Measurements from ENCODE around the gene SRCIN1. TPM values are rescaled to one million over a fixed set of nuclear protein-coding genes. Genes with fewer than 3 reads are reported as not detected.
"Not testable (repeated sequence)": the region's sequence is repeated elsewhere in the genome, so short reads cannot be mapped to it uniquely, and the experiment has no call there.

Gene SRCIN1
- total and polyA plus RNA-seq, 9 donors = 0.75 to 1.9 (median 1.3) TPM

GRCh38 chr17:38628441-38628840 lies 22.7 kb upstream of the SRCIN1 start:
- Histone ChIP-seq H3K27me3 (ENCODE audit: control insufficient read depth, insufficient read depth, low read length) (peaks cover 2% of the 10 kb centered on the region), H3K27ac (ENCODE audit: low read length) (no peak overlapping the region), H3K9me3 (replicated peaks; ENCODE audit: control insufficient read depth, low read depth, low read length) (no peaks in the 10 kb centered on the region), H3K36me3 (ENCODE audit: control insufficient read depth, insufficient read depth, low read length) (no peaks in the 10 kb centered on the region), H3K4me1 (ENCODE audit: control insufficient read depth, insufficient read depth, low read length) (no peaks in the 10 kb centered on the region), H3K4me3 (ENCODE audit: low read length) (no peak overlapping the region)
- WGBS (ENCODE audit: insufficient coverage) = 83% methylated on average over 1 of the region's 3 CpGs
- no peak for DNase-seq

- DNase-seq = no peak
- no CpG with 5 or more reads among the region's 2 CpGs for WGBS (ENCODE audit: insufficient coverage)
- H3K27me3 ChIP-seq (ENCODE audit: control insufficient read depth, insufficient read depth, low read length) = peaks cover 5% of the 10 kb centered on the region
- no peaks in the 10 kb centered on the region for H3K4me1 ChIP-seq (ENCODE audit: control insufficient read depth, insufficient read depth, low read length)
- H3K4me3 ChIP-seq (ENCODE audit: low read length) = no peak overlapping the region
- H3K9me3 ChIP-seq (replicated peaks; ENCODE audit: control insufficient read depth, low read depth, low read length) = no peaks in the 10 kb centered on the region
- H3K27ac ChIP-seq (ENCODE audit: low read length) = no peak overlapping the region
- H3K36me3 ChIP-seq (ENCODE audit: control insufficient read depth, insufficient read depth, low read length) = no peaks in the 10 kb centered on the region
Measured at GRCh38 chr17:38627957-38628356, 22.2 kb upstream of the SRCIN1 start.

GRCh38 chr17:38626606-38627226 lies 21.0 kb upstream of the SRCIN1 start:
- not testable (repeated sequence) for H3K4me1 ChIP-seq (ENCODE audit: control insufficient read depth, insufficient read depth, low read length); H3K27me3 ChIP-seq (ENCODE audit: control insufficient read depth, insufficient read depth, low read length); H3K27ac ChIP-seq (ENCODE audit: low read length); H3K9me3 ChIP-seq (replicated peaks; ENCODE audit: control insufficient read depth, low read depth, low read length); DNase-seq; H3K36me3 ChIP-seq (ENCODE audit: control insufficient read depth, insufficient read depth, low read length); H3K4me3 ChIP-seq (ENCODE audit: low read length)
- no CpG with 5 or more reads among the region's 6 CpGs for WGBS (ENCODE audit: insufficient coverage)

DNA sequence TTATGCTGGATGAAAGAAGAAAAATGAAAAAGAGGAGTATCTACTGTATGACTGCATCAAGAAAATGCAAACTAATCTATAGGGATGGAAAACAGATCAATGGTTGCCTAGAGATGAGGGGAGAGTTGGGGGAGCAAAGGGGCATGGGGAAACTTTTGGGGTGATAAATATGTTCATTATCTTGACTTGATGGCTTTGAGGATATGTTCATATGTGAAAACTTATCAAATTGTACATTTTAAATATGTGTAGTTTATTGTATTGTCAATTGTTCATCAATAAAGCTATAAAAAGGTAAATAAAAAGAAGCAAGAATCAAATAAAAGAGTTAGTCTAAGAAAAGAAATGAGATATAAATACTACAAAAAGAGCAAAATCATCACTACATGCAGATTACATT lies 19.7 kb upstream of the SRCIN1 start:
- Histone ChIP-seq H3K9me3 (replicated peaks; ENCODE audit: control insufficient read depth, low read depth, low read length) (no peaks in the 10 kb centered on the region), H3K27ac (ENCODE audit: low read length) (no peak overlapping the region), H3K4me3 (ENCODE audit: low read length) (no peak overlapping the region), H3K4me1 (ENCODE audit: control insufficient read depth, insufficient read depth, low read length) (no peaks in the 10 kb centered on the region), H3K36me3 (ENCODE audit: control insufficient read depth, insufficient read depth, low read length) (no peaks in the 10 kb centered on the region), H3K27me3 (ENCODE audit: control insufficient read depth, insufficient read depth, low read length) (peaks cover 11% of the 10 kb centered on the region)
- DNase-seq = no peak

DNA sequence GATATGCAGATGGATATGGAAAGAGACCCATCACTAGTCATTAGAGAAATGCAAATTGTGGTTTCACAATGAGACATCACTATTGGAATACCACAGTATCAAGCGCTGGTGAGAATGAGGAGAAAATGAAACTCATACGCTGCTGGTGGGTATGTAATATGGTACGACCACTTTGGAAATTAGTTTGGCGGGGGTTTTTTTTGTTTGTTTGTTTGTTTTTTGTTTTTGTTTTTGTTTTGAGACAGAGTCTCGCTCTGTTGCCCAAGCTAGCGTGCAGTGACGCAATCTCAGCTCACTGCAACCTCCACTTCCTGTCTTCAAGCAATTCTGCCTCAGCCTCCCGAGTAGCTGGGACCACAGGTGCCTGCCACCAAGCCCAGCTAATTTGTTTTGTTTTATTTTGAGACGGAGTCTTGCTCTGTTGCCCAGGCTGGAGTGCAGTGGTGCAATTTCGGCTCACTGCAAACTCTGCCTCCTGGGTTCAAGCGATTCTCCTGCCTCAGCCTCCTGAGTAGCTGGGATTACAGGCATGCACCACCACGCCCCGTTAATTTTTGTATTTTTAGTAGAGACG lies 19.1 kb upstream of the SRCIN1 start:
- WGBS (ENCODE audit: insufficient coverage) = 90% methylated on average over 3 of the region's 14 CpGs
- H3K9me3 ChIP-seq (replicated peaks; ENCODE audit: control insufficient read depth, low read depth, low read length); H3K27ac ChIP-seq (ENCODE audit: low read length); H3K36me3 ChIP-seq (ENCODE audit: control insufficient read depth, insufficient read depth, low read length); H3K4me1 ChIP-seq (ENCODE audit: control insufficient read depth, insufficient read depth, low read length); H3K4me3 ChIP-seq (ENCODE audit: low read length); DNase-seq: not testable (repeated sequence)
- H3K27me3 ChIP-seq (ENCODE audit: control insufficient read depth, insufficient read depth, low read length) = peaks cover 14% of the 10 kb centered on the region

GRCh38 chr17:38621538-38621937 lies 15.8 kb upstream of the SRCIN1 start:
- H3K9me3 ChIP-seq (replicated peaks; ENCODE audit: control insufficient read depth, low read depth, low read length) = no peaks in the 10 kb centered on the region
- H3K27ac ChIP-seq (ENCODE audit: low read length) = no peak overlapping the region
- peaks cover 17% of the 10 kb centered on the region for H3K27me3 ChIP-seq (ENCODE audit: control insufficient read depth, insufficient read depth, low read length)
- no peak for DNase-seq
- peaks cover 11% of the 10 kb centered on the region for H3K4me1 ChIP-seq (ENCODE audit: control insufficient read depth, insufficient read depth, low read length)
- no peak overlapping the region for H3K4me3 ChIP-seq (ENCODE audit: low read length)
- H3K36me3 ChIP-seq (ENCODE audit: control insufficient read depth, insufficient read depth, low read length) = no peaks in the 10 kb centered on the region
- WGBS (ENCODE audit: insufficient coverage) = 100% methylated on average over 1 of the region's 2 CpGs

DNA sequence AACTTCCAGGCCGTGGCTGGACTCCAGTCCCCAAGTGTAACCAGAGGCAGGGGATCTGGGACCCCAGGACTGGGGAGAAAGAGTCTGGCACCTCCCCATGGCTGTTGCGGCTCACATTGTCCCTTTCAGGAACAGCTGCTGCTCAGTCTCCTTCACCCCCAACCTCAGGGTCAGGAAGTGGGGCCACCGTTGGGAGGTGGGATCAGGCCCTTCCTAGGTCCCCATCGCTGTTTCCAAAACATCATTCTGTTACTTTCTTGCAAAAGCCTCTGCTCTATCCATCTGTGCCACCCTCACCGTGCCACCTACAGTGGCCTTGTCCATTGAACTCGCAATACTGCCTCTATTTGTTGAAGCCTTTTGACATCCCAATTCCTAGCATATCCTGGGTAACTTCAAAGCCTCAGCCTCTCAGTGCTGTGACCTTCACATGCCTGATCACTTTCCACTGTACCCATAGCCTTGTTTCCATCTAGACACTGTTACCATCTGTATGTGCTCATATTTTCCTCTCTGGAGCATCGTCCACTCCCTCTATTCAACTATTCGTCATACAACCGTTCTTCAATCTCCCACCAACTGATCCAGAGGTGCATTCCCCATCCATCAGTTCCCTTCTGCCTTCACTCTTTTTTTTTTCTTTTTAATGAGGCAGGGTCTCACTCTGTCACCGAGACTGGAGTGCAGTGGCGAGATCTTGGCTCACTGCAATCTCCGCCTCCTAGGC lies 15.0 kb upstream of the SRCIN1 start:
- Histone ChIP-seq H3K27me3 (ENCODE audit: control insufficient read depth, insufficient read depth, low read length) (peaks cover 17% of the 10 kb centered on the region), H3K27ac (ENCODE audit: low read length) (no peak overlapping the region), H3K36me3 (ENCODE audit: control insufficient read depth, insufficient read depth, low read length) (no peaks in the 10 kb centered on the region), H3K9me3 (replicated peaks; ENCODE audit: control insufficient read depth, low read depth, low read length) (no peaks in the 10 kb centered on the region), H3K4me3 (ENCODE audit: low read length) (no peak overlapping the region), H3K4me1 (ENCODE audit: control insufficient read depth, insufficient read depth, low read length) (peaks cover 11% of the 10 kb centered on the region)
- no peak for DNase-seq
- 67% methylated on average over 12 of the region's 12 CpGs for WGBS (ENCODE audit: insufficient coverage)

DNA sequence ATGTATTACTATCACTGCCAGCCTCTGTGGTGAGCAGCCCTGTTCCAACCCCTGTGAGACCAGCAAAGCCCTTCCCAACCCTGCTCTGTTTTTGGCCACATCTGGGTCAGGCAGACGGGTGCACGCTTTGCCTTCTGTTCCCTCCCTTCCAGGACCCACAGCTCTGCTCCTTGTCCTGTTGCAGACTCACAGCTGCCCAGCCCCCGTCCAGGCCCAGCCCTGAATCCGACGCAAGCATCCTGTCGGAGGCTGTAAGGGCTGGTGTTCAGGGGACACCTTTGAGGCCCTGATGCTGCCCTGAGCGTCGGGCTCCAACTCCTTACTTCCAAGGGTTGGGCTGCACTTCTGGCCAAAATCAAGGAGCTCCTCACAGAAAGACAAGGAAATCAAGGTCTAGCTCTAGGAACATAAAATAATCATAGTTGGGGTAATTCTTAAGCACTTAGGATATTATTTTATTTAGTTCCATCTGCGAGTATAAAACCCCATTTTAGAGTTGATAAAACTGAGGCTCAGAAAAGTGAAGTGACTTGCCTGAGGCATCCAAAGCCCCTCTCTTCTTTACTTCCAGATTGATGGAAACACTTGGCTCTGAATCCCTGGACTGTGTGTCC lies 14.3 kb upstream of the SRCIN1 start:
- no peaks in the 10 kb centered on the region for H3K9me3 ChIP-seq (replicated peaks; ENCODE audit: control insufficient read depth, low read depth, low read length)
- H3K4me3 ChIP-seq (ENCODE audit: low read length) = no peak overlapping the region
- H3K27ac ChIP-seq (ENCODE audit: low read length) = no peak overlapping the region
- 23% methylated on average over 8 of the region's 9 CpGs for WGBS (ENCODE audit: insufficient coverage)
- DNase-seq = no peak
- peaks cover 11% of the 10 kb centered on the region for H3K4me1 ChIP-seq (ENCODE audit: control insufficient read depth, insufficient read depth, low read length)
- peaks cover 17% of the 10 kb centered on the region for H3K27me3 ChIP-seq (ENCODE audit: control insufficient read depth, insufficient read depth, low read length)
- no peaks in the 10 kb centered on the region for H3K36me3 ChIP-seq (ENCODE audit: control insufficient read depth, insufficient read depth, low read length)

GRCh38 chr17:38619451-38619795 lies 13.7 kb upstream of the SRCIN1 start:
- no peak overlapping the region for H3K4me3 ChIP-seq (ENCODE audit: low read length)
- no peaks in the 10 kb centered on the region for H3K9me3 ChIP-seq (replicated peaks; ENCODE audit: control insufficient read depth, low read depth, low read length)
- no peak overlapping the region for H3K27ac ChIP-seq (ENCODE audit: low read length)
- H3K4me1 ChIP-seq (ENCODE audit: control insufficient read depth, insufficient read depth, low read length) = peaks cover 11% of the 10 kb centered on the region
- peaks cover 16% of the 10 kb centered on the region for H3K27me3 ChIP-seq (ENCODE audit: control insufficient read depth, insufficient read depth, low read length)
- no peaks in the 10 kb centered on the region for H3K36me3 ChIP-seq (ENCODE audit: control insufficient read depth, insufficient read depth, low read length)
- WGBS (ENCODE audit: insufficient coverage) = no CpG with 5 or more reads among the region's 2 CpGs
- no peak for DNase-seq

- Histone ChIP-seq H3K27ac (ENCODE audit: low read length) (no peak overlapping the region), H3K36me3 (ENCODE audit: control insufficient read depth, insufficient read depth, low read length) (no peaks in the 10 kb centered on the region), H3K9me3 (replicated peaks; ENCODE audit: control insufficient read depth, low read depth, low read length) (no peaks in the 10 kb centered on the region), H3K4me3 (ENCODE audit: low read length) (no peak overlapping the region), H3K4me1 (ENCODE audit: control insufficient read depth, insufficient read depth, low read length) (peaks cover 14% of the 10 kb centered on the region), H3K27me3 (ENCODE audit: control insufficient read depth, insufficient read depth, low read length) (peaks cover 14% of the 10 kb centered on the region)
- whole genome bisulfite sequencing (ENCODE audit: insufficient coverage) = 80% methylated on average over 1 of the region's 11 CpGs
- no peak for DNase-seq
Measured at GRCh38 chr17:38617967-38618760, 12.4 kb upstream of the SRCIN1 start.

Data from muscle of leg (tissue), 11 donors.